ENCODE results near the gene ONECUT3. TPM values are rescaled to one million over a fixed set of nuclear protein-coding genes. Genes with fewer than 3 reads are reported as not detected.

ONECUT3 gene
- total RNA-seq, 2 experiments from 2014 or later = not detected

- no peaks in the 10 kb centered on the region for H3K79me2 ChIP-seq (ENCODE audit: insufficient read depth, low read depth, low read length)
- POLR2A ChIA-PET = no interaction called here
- H2AFZ ChIP-seq (ENCODE audit: low read length) = no peak overlapping the region
- H3K36me3 ChIP-seq (ENCODE audit: insufficient read depth, low read length) = no peaks in the 10 kb centered on the region
- DNase-seq (ENCODE audit: low spot score) = no peak
- intact Hi-C loops (cut with micrococcal nuclease; ENCODE audit: unreplicated experiment) = no loop called here
- H3K4me1 ChIP-seq (ENCODE audit: insufficient read depth, low read length, poor library complexity, severe bottlenecking) = no peaks in the 10 kb centered on the region
- H3K4me2 ChIP-seq (ENCODE audit: low read length) = no peak overlapping the region
- H3K9me2 ChIP-seq (ENCODE audit: insufficient read depth, low read length) = no peaks in the 10 kb centered on the region
- TF ChIP-seq EZH2phosphoT487 (IDR thresholded peaks at IDR 0.05; ENCODE audit: borderline replicate concordance, low read depth, low read length) = no peak
- TF ChIP-seq, protein P1, sequence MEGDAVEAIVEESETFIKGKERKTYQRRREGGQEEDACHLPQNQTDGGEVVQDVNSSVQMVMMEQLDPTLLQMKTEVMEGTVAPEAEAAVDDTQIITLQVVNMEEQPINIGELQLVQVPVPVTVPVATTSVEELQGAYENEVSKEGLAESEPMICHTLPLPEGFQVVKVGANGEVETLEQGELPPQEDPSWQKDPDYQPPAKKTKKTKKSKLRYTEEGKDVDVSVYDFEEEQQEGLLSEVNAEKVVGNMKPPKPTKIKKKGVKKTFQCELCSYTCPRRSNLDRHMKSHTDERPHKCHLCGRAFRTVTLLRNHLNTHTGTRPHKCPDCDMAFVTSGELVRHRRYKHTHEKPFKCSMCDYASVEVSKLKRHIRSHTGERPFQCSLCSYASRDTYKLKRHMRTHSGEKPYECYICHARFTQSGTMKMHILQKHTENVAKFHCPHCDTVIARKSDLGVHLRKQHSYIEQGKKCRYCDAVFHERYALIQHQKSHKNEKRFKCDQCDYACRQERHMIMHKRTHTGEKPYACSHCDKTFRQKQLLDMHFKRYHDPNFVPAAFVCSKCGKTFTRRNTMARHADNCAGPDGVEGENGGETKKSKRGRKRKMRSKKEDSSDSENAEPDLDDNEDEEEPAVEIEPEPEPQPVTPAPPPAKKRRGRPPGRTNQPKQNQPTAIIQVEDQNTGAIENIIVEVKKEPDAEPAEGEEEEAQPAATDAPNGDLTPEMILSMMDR (conservative IDR thresholded peaks at IDR 0.05; ENCODE audit: low read length) = no peak
- H3K27ac ChIP-seq (ENCODE audit: low read depth, low read length, poor library complexity, severe bottlenecking) = no peak overlapping the region
- CTCF ChIA-PET (ENCODE audit: unreplicated experiment) = no interaction called here
- no peaks in the 10 kb centered on the region for H4K20me1 ChIP-seq (ENCODE audit: insufficient read depth, low read length)
- H3K4me3 ChIP-seq (ENCODE audit: low read depth, low read length, poor library complexity, severe bottlenecking) = no peak overlapping the region
- no peaks in the 10 kb centered on the region for H3K9me3 ChIP-seq (ENCODE audit: low read length)
- BruUV-seq (replicated peaks) = no TSS peak
Observed at GRCh38 chr19:1776606-1777147, 23.4 kb downstream of the ONECUT3 start.

GRCh38 chr19:1777149-1777548, 23.8 kb downstream of the ONECUT3 start:
- Histone ChIP-seq H3K9me3 (ENCODE audit: low read length) (no peaks in the 10 kb centered on the region), H3K4me3 (ENCODE audit: low read depth, low read length, poor library complexity, severe bottlenecking) (no peak overlapping the region), H2AFZ (ENCODE audit: low read length) (no peak overlapping the region), H3K9me2 (ENCODE audit: insufficient read depth, low read length) (no peaks in the 10 kb centered on the region), H3K36me3 (ENCODE audit: insufficient read depth, low read length) (no peaks in the 10 kb centered on the region), H3K79me2 (ENCODE audit: insufficient read depth, low read depth, low read length) (no peaks in the 10 kb centered on the region), H4K20me1 (ENCODE audit: insufficient read depth, low read length) (no peaks in the 10 kb centered on the region), H3K27ac (ENCODE audit: low read depth, low read length, poor library complexity, severe bottlenecking) (no peak overlapping the region), H3K4me2 (ENCODE audit: low read length) (no peak overlapping the region), H3K4me1 (ENCODE audit: insufficient read depth, low read length, poor library complexity, severe bottlenecking) (no peaks in the 10 kb centered on the region)
- intact Hi-C loops (cut with micrococcal nuclease; ENCODE audit: unreplicated experiment) = no loop called here
- DNase-seq (ENCODE audit: low spot score) = no peak
- TF ChIP-seq, protein P1 (conservative IDR thresholded peaks at IDR 0.05; ENCODE audit: low read length) = no peak
- TF ChIP-seq EZH2phosphoT487 (IDR thresholded peaks at IDR 0.05; ENCODE audit: borderline replicate concordance, low read depth, low read length) = no peak
- POLR2A ChIA-PET = interaction anchor here (0.7 kb wide), 1 partner anchor 73 kb away, joined by 4 read pairs; no protein-coding TSS in a partner anchor
- CTCF ChIA-PET (ENCODE audit: unreplicated experiment) = no interaction called here
- no TSS peak for BruUV-seq (replicated peaks)

GRCh38 chr19:1779574-1779973, 26.3 kb downstream of the ONECUT3 start:
- no peak overlapping the region for H3K4me3 ChIP-seq (ENCODE audit: low read depth, low read length, poor library complexity, severe bottlenecking)
- ChIA-PET POLR2A (no interaction called here), CTCF (ENCODE audit: unreplicated experiment) (no interaction called here)
- TF ChIP-seq, protein P1 (conservative IDR thresholded peaks at IDR 0.05; ENCODE audit: low read length) = no peak
- no peak for TF ChIP-seq EZH2phosphoT487 (IDR thresholded peaks at IDR 0.05; ENCODE audit: borderline replicate concordance, low read depth, low read length)
- H3K9me2 ChIP-seq (ENCODE audit: insufficient read depth, low read length) = no peaks in the 10 kb centered on the region
- H3K4me1 ChIP-seq (ENCODE audit: insufficient read depth, low read length, poor library complexity, severe bottlenecking) = no peaks in the 10 kb centered on the region
- intact Hi-C loops (cut with micrococcal nuclease; ENCODE audit: unreplicated experiment) = no loop called here
- no peak overlapping the region for H2AFZ ChIP-seq (ENCODE audit: low read length)
- H3K79me2 ChIP-seq (ENCODE audit: insufficient read depth, low read depth, low read length) = no peaks in the 10 kb centered on the region
- no TSS peak for BruUV-seq (replicated peaks)
- DNase-seq (ENCODE audit: low spot score) = no peak
- no peaks in the 10 kb centered on the region for H3K36me3 ChIP-seq (ENCODE audit: insufficient read depth, low read length)
- no peak overlapping the region for H3K27ac ChIP-seq (ENCODE audit: low read depth, low read length, poor library complexity, severe bottlenecking)
- no peaks in the 10 kb centered on the region for H4K20me1 ChIP-seq (ENCODE audit: insufficient read depth, low read length)
- no peak overlapping the region for H3K4me2 ChIP-seq (ENCODE audit: low read length)
- H3K9me3 ChIP-seq (ENCODE audit: low read length) = no peaks in the 10 kb centered on the region

Data from OCI-LY7 (cell line).